GM13977 (cell line): ENCODE results near the gene GPSM3.
"Not testable (repeated sequence)": the region's sequence is repeated elsewhere in the genome, so short reads cannot be mapped to it uniquely, and the experiment has no call there.

Experiments used
- DNase-seq: peaks from one replicate; pipeline ENCODE4 v3.0.0; 2012; ENCODE audit warnings: low spot score
- CTCF ChIP-seq: IDR thresholded peaks from 2 replicates; pipeline ENCODE4 v1.5.1; 2012; ENCODE audit warnings: mild to moderate bottlenecking, control low read depth; ENCODE audit not compliant: insufficient read depth; ENCODE audit errors: extremely low read depth, missing control alignments
- in situ Hi-C: fragments of 300-500 bp; cut with MboI; formaldehyde crosslinking; loops from one replicate; pipeline ENCODE4 v1.12.0; 2022; ENCODE audit warnings: low sequenced_read_pairs, low pct_unique_long_range_greater_than_20kb, mixed read lengths, inconsistent platforms; ENCODE audit not compliant: unreplicated experiment

The GPSM3 gene

DNA sequence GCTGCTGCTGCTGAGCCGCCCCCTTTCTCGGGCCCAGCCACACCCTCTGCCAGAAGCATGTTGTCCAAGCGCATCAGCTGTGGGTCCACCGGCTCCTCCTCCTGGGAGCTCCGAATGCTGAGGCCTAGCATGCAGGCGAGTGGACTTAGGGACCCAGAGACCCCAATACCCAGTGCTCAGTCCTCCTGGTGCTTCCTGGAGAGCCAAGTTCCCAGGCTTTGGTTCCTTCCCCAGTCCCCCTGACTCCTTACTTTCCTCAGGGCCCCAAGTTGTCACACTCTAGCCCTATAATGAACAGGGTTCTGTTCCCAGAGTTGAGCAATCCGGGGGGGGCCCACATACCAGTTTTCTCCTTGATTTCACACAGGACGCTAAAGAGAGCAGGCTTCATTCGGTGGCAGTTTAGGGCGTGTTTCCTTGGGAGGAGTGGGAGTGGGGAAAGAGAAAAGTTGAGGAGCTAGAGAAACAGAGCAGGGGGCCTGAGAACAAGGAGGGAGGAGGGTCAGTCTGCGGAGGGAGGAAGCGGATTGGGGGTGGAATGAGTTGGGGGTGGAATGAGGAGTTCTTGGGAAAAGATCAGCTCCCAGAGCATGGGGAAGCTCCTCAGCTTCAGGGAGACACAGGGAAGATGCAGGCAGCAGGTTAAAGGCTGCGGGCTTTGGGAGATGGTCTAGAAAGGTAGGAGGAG lies 3.9 kb downstream of the GPSM3 start:
- DNase-seq: no peak
- no peak for TF ChIP-seq CTCF
- in situ Hi-C loops: no loop called here

GRCh38 chr6:32187725-32188380 lies 4.6 kb downstream of the GPSM3 start:
- DNase-seq, in situ Hi-C loops: not testable (repeated sequence)

DNA sequence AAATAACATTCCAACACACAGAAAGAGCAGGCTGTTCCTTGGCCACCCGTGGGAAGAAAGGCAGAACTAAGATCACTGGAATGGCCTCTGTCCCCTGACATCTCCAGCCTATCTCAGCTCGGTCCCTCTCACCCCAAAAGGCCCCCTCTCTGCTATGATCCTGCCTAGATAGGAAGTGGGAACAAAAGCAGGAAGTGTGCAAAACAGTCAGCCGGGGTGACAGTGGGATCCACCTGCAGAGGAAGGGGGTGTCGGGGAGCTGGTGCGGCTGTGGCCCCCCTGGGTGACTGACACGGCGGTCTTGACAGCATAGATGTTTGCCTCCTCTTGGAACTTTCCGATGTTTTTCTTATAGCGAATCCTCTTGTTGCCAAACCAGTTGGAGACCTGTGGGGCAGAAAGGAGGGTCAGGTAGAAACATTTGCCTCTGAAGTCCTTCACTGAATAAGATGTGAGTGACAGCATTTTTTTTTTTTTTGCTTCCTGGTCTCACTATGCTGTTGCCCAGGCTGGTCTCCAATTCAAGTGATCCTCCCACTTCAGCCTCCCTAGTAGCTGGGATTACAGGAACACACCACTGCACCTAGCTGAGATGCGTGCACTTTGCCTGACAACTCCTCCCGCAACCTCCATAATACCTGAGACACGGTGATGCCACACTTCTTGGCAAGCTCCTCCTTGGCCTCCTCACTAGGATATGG lies 5.3 kb downstream of the GPSM3 start:
- in situ Hi-C loops: no loop called here
- no peak for TF ChIP-seq CTCF
- no peak for DNase-seq

DNA sequence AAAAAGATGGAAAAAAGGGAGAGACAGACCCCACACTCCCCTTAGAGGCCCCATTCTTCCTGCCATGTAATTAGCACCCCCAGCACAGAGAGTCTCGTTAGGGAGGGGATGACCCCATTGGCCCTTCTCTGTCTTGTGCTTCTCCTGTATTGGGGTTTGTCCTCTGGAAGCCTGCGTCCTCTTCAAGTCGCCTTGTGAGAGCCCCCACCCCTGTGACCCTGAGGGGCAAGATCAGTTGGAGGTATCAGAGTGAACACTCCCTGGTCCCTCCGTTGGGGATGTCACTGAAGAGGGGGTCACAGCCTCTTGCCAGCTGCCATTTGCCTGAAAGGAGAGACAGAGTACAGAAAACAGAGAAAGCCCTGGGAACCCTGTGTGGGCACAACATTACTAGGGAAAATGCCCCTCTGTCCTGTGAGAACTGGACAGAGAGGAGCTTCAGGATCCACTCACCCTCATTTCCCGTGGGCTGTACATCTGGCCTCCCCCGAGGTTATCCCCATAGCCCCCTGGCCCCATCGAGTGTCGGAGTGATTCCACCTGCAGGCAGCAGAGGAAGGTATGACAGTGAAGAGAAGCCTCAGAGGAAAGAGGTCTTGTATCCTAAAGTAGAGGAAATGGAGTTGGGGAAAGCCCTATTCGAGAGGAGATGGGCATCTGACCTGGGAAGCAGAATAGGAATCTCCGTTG lies 6.1 kb downstream of the GPSM3 start:
- in situ Hi-C loops: not testable (repeated sequence)

GRCh38 chr6:32185681-32186131 lies 6.7 kb downstream of the GPSM3 start:
- DNase-seq, in situ Hi-C loops: not testable (repeated sequence)

More for the DNA sequence above, 6.1 kb downstream of the GPSM3 start:
- not testable (repeated sequence) for DNase-seq

- DNase-seq: no peak
- in situ Hi-C loops: no loop called here
- TF ChIP-seq CTCF: no peak
These were observed 8.3 kb downstream of the GPSM3 start, which contains the start of gene AGER for GRCh38 chr6:32184084-32184640. AGER (minus strand) TSS chr6:32184253; CDS start chr6:32184222, 31 bp downstream.

- DNase-seq: no peak
- in situ Hi-C loops: no loop called here
- no peak for TF ChIP-seq CTCF
These were observed 8.9 kb downstream of the GPSM3 start for GRCh38 chr6:32183483-32184083.
